GM23248 (cell line): ENCODE data around the gene FBXW8.

ENCODE experiments used
- EZH2 ChIP-seq: fragments of 200-600 bp; sonication (generic); IDR thresholded peaks from 2 replicates; pipeline ENCODE4 v1.6.1; 2018; ENCODE audit warnings: antibody characterized with exemption, mild to moderate bottlenecking; ENCODE audit not compliant: insufficient read depth, poor library complexity, severe bottlenecking
- EZH2phosphoT487 ChIP-seq: fragments of 200-600 bp; sonication (generic); IDR thresholded peaks from 2 replicates; pipeline ENCODE4 v1.6.1; 2018; ENCODE audit warnings: antibody characterized with exemption, moderate library complexity, mild to moderate bottlenecking, low read depth; ENCODE audit not compliant: insufficient read depth

DNA sequence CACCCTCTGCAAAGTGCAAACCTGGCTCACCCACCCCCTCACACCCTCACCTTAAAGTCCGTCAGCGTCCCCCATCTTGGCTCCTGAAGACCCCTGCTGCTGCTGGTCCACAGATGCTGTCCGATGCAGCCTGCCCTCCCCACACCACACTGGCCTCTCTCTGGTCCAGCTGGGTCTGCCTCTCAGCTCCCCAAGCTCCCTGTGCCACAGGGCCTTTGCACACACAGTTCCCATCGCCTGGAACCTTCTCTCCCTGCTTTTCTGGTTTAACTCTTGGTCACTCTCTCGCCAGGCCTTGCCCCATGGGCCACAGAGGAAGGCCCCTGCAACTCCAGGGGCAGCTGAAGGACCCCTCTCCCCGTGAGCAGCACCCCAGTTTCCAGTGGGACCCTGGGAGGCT, 143.5 kb downstream of the FBXW8 start:
- no peak for TF ChIP-seq EZH2
- TF ChIP-seq EZH2phosphoT487, result no peak
